ENCODE results near the gene PRLR. TPM values are rescaled to one million over a fixed set of nuclear protein-coding genes. Genes with fewer than 3 reads are reported as not detected.

PRLR gene
- total and polyA plus RNA-seq, 10 of the 15 experiments (the other 5 are each of a cell fraction or from before 2014, with no cell fraction given) = 0.03 to 8.1 (median 0.20) TPM

- TF ChIP-seq, protein P1, sequence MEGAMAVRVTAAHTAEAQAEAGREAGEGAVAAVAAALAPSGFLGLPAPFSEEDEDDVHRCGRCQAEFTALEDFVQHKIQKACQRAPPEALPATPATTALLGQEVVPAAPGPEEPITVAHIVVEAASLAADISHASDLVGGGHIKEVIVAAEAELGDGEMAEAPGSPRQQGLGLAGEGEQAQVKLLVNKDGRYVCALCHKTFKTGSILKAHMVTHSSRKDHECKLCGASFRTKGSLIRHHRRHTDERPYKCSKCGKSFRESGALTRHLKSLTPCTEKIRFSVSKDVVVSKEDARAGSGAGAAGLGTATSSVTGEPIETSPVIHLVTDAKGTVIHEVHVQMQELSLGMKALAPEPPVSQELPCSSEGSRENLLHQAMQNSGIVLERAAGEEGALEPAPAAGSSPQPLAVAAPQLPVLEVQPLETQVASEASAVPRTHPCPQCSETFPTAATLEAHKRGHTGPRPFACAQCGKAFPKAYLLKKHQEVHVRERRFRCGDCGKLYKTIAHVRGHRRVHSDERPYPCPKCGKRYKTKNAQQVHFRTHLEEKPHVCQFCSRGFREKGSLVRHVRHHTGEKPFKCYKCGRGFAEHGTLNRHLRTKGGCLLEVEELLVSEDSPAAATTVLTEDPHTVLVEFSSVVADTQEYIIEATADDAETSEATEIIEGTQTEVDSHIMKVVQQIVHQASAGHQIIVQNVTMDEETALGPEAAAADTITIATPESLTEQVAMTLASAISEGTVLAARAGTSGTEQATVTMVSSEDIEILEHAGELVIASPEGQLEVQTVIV (IDR thresholded peaks at IDR 0.05; ENCODE audit: borderline replicate concordance, partially characterized antibody) = no peak
Observed at GRCh38 chr5:35143841-35144240, 86.4 kb downstream of the PRLR start (continued).

DNA sequence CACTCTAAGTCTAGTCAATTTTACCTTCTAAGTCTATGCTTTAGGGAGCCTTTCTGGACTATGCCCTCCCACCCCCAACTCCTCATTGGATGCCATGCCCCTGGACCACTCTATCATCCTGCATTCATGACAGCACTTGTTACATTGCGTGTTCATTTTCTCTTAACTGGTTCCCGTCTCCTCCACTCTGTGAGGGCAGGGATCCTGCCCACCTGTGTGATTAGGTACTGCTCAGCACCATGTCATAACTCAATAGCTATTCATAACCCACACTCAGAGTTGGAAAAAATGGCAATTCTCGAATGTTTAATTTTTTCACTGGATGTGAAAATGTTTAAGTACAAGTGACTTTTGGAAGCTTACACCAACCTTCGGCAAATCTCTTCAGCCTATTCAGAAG is 88.5 kb downstream of the PRLR start:
- CTCF ChIA-PET = no interaction called here
- SMC1A ChIA-PET (ENCODE audit: uncharacterized antibody, unreplicated experiment) = interaction anchor here (1.0 to 1.3 kb wide), 2 partner anchors 51 to 71 kb away, joined by 3 read pairs; no protein-coding TSS in a partner anchor
- no peak for TF ChIP-seq MTA3 (IDR thresholded peaks at IDR 0.05; ENCODE audit: borderline replicate concordance, low read length)
- no peak for TF ChIP-seq E2F4 (IDR thresholded peaks at IDR 0.05; ENCODE audit: low read depth, low read length)
- TF ChIP-seq EGR1 (IDR thresholded peaks at IDR 0.05; ENCODE audit: borderline replicate concordance in 1 of 2, low read depth in 2 of 2, low read length in 2 of 2) = no peak
- TF ChIP-seq RFX5 (IDR thresholded peaks at IDR 0.05; ENCODE audit: low read depth, low read length) = no peak
- TF ChIP-seq, protein P2, sequence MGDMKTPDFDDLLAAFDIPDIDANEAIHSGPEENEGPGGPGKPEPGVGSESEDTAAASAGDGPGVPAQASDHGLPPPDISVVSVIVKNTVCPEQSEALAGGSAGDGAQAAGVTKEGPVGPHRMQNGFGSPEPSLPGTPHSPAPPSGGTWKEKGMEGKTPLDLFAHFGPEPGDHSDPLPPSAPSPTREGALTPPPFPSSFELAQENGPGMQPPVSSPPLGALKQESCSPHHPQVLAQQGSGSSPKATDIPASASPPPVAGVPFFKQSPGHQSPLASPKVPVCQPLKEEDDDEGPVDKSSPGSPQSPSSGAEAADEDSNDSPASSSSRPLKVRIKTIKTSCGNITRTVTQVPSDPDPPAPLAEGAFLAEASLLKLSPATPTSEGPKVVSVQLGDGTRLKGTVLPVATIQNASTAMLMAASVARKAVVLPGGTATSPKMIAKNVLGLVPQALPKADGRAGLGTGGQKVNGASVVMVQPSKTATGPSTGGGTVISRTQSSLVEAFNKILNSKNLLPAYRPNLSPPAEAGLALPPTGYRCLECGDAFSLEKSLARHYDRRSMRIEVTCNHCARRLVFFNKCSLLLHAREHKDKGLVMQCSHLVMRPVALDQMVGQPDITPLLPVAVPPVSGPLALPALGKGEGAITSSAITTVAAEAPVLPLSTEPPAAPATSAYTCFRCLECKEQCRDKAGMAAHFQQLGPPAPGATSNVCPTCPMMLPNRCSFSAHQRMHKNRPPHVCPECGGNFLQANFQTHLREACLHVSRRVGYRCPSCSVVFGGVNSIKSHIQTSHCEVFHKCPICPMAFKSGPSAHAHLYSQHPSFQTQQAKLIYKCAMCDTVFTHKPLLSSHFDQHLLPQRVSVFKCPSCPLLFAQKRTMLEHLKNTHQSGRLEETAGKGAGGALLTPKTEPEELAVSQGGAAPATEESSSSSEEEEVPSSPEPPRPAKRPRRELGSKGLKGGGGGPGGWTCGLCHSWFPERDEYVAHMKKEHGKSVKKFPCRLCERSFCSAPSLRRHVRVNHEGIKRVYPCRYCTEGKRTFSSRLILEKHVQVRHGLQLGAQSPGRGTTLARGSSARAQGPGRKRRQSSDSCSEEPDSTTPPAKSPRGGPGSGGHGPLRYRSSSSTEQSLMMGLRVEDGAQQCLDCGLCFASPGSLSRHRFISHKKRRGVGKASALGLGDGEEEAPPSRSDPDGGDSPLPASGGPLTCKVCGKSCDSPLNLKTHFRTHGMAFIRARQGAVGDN (IDR thresholded peaks at IDR 0.05) = no peak
- TF ChIP-seq CUX1 (IDR thresholded peaks at IDR 0.05; ENCODE audit: insufficient replicate concordance, low read depth, low read length) = no peak
- TF ChIP-seq DPF2 (IDR thresholded peaks at IDR 0.05) = no peak
- TF ChIP-seq SMAD1 (IDR thresholded peaks at IDR 0.05; ENCODE audit: low read depth, partially characterized antibody) = no peak

More for the DNA sequence above, 88.5 kb downstream of the PRLR start:
- H3K4me1 ChIP-seq (ENCODE audit: control insufficient read depth, insufficient read depth, low read length) = no peaks in the 10 kb centered on the region
- H3K79me2 ChIP-seq (ENCODE audit: control insufficient read depth, insufficient read depth, low read length) = no peaks in the 10 kb centered on the region
- BruUV-seq (replicated peaks) = no TSS peak
- ChIA-PET POLR2A (no interaction called here), RAD21 (ENCODE audit: unreplicated experiment) (no interaction called here)
- no peaks in the 10 kb centered on the region for H3K9me3 ChIP-seq (replicated peaks; ENCODE audit: control insufficient read depth, insufficient read depth, low read length)
- in situ Hi-C loops (cut with MboI) (no loop called here), intact Hi-C loops (cut with micrococcal nuclease; ENCODE audit: unreplicated experiment) (no loop called here)
- H3K4me2 ChIP-seq (ENCODE audit: control insufficient read depth, insufficient read depth) = no peak overlapping the region
- no peak overlapping the region for H3K9ac ChIP-seq (ENCODE audit: control insufficient read depth, insufficient read depth, low read length)
- ATAC-seq (no peak), DNase-seq (ENCODE audit: low read depth, low spot score) (no peak), FAIRE-seq (no peak)
- no peak overlapping the region for H2AFZ ChIP-seq (ENCODE audit: control insufficient read depth, low read depth, low read length)
- H3K27me3 ChIP-seq (replicated peaks in 1 of 2; ENCODE audit: control insufficient read depth in 2 of 2, insufficient read depth in 2 of 2, low read length in 1 of 2) = no peaks in the 10 kb centered on the region
- 41% methylated on average over 4 of the region's 4 CpGs for WGBS (ENCODE audit: insufficient coverage, insufficient replicate concordance, low lambda C conversion rate, missing lambda C conversion rate)
- no peaks in the 10 kb centered on the region for H4K20me1 ChIP-seq (ENCODE audit: control insufficient read depth, insufficient read depth)
- no peaks in the 10 kb centered on the region for H3K36me3 ChIP-seq (ENCODE audit: control insufficient read depth in 2 of 2, insufficient read depth in 2 of 2, low read length in 1 of 2)
- H3K4me3 ChIP-seq = no peak overlapping the region
- no peak overlapping the region for H3K27ac ChIP-seq (ENCODE audit: control insufficient read depth, insufficient read depth)
